Effector CD8-positive, alpha-beta T cell (primary cell): Measurements from ENCODE around the gene OLFML2A.
"Not testable (repeated sequence)": the region's sequence is repeated elsewhere in the genome, so short reads cannot be mapped to it uniquely, and the experiment has no call there.

Experiments used
- DNase-seq: peaks from one replicate; lab custom pipeline; 2025; lab: John Stamatoyannopoulos, UW

The OLFML2A gene

GRCh38 chr9:124828489-124829333, 51.8 kb downstream of the OLFML2A start:
- DNase-seq, result no peak

- no peak for DNase-seq
These were observed 52.4 kb downstream of the OLFML2A start for GRCh38 chr9:124829334-124829669.

GRCh38 chr9:124830593-124830992, 53.7 kb downstream of the OLFML2A start:
- DNase-seq, result no peak

- no peak for DNase-seq
These were observed 54.9 kb downstream of the OLFML2A start for GRCh38 chr9:124831642-124832364.

- no peak for DNase-seq
These were observed 57.7 kb downstream of the OLFML2A start for GRCh38 chr9:124834591-124834990.

- DNase-seq, result no peak
These were observed 58.2 kb downstream of the OLFML2A start for GRCh38 chr9:124835026-124835557.

GRCh38 chr9:124838132-124838531, 61.2 kb downstream of the OLFML2A start:
- DNase-seq, result not testable (repeated sequence)

GRCh38 chr9:124838567-124839275, 61.8 kb downstream of the OLFML2A start:
- not testable (repeated sequence) for DNase-seq

GRCh38 chr9:124839612-124840299, 62.8 kb downstream of the OLFML2A start:
- DNase-seq, result no peak

- DNase-seq, result no peak
These were observed 63.4 kb downstream of the OLFML2A start for GRCh38 chr9:124840300-124840833.

- no peak for DNase-seq
These were observed 64.3 kb downstream of the OLFML2A start for GRCh38 chr9:124841075-124841821.

- DNase-seq, result no peak
These were observed 66.6 kb downstream of the OLFML2A start for GRCh38 chr9:124843456-124844034.

- DNase-seq, result no peak
These were observed 67.4 kb downstream of the OLFML2A start for GRCh38 chr9:124844291-124844690.

- not testable (repeated sequence) for DNase-seq
These were observed 69.5 kb downstream of the OLFML2A start for GRCh38 chr9:124846467-124846866.

- no peak for DNase-seq
These were observed 70.0 kb downstream of the OLFML2A start for GRCh38 chr9:124846969-124847368.

- DNase-seq, result no peak
These were observed 72.9 kb downstream of the OLFML2A start for GRCh38 chr9:124849801-124850200.

GRCh38 chr9:124852121-124852828, 75.3 kb downstream of the OLFML2A start:
- no peak for DNase-seq

GRCh38 chr9:124852829-124853531, 76.0 kb downstream of the OLFML2A start, which contains the start of gene WDR38:
WDR38 (plus strand) TSS chr9:124853460; CDS start chr9:124853532, 72 bp downstream.
- peak; percentile 71 for DNase-seq

- DNase-seq, result no peak
These were observed 76.7 kb downstream of the OLFML2A start for GRCh38 chr9:124853605-124854143.
